Prostate gland (tissue), 2 donors: ENCODE measurements around the gene OSBPL3. TPM values are rescaled to one million over a fixed set of nuclear protein-coding genes. Genes with fewer than 3 reads are reported as not detected.

ENCODE experiments used
- DNase-seq: peaks from one replicate; pipeline ENCODE4 v3.0.0-alpha.2; 2019; ENCODE audit warnings: low spot score
- H3K27ac ChIP-seq, 2 donors: fragments of 200-600 bp; sonication (generic); 2 replicates each; pipeline ENCODE4 v1.5.1; 2017 to 2019
- H3K27me3 ChIP-seq: fragments of 200-600 bp; sonication (generic); replicated peaks from 2 replicates; pipeline ENCODE4 v1.5.1; 2019; ENCODE audit not compliant: insufficient read depth
- H3K36me3 ChIP-seq, 2 donors: fragments of 200-600 bp; sonication (generic); 1 replicate in 1 of 2; 2 replicates in 1 of 2; pipeline versions ENCODE4 v1.5.1 to v1.8.1; 2017 to 2019
- H3K4me1 ChIP-seq: fragments of 200-600 bp; sonication (generic); replicated peaks from 2 replicates; pipeline ENCODE4 v1.5.1; 2019
- H3K4me3 ChIP-seq, 2 donors: fragments of 200-600 bp; sonication (generic); 2 replicates each; pipeline ENCODE4 v1.5.1; 2017 to 2019
- H3K9me3 ChIP-seq: fragments of 200-600 bp; sonication (generic); 2 replicates; pipeline ENCODE4 v1.5.1; 2017
- CTCF ChIP-seq, 4 experiments: fragments of 200-600 bp in 2 of 4; fragments of 450-650 bp in 2 of 4; sonication (generic) in 2 of 4; IDR thresholded peaks; 1 replicate in 3 of 4; 2 replicates in 1 of 4; pipeline ENCODE4 v1.5.1; 2016 to 2019; ENCODE audit warnings: antibody characterized with exemption in 4 of 4, mild to moderate bottlenecking in 2 of 4, moderate library complexity in 2 of 4
- POLR2A ChIP-seq: fragments of 450-650 bp; IDR thresholded peaks from one replicate; pipeline ENCODE4 v1.6.1; 2016; ENCODE audit warnings: antibody characterized with exemption, mild to moderate bottlenecking
- POLR2AphosphoS5 ChIP-seq: sonication (generic); formaldehyde crosslinking; IDR thresholded peaks from one replicate; pipeline ENCODE4 v1.6.1; 2017; ENCODE audit warnings: antibody characterized with exemption
- WGBS: methylation state at CpG from one replicate; pipeline ENCODE4 v1.1.5; 2018; 5-methylcytosine and 5-hydroxymethylcytosine counted together
- intact Hi-C: fragments of 100-400 bp; cut with DNase I; formaldehyde crosslinking; loops from one replicate; pipeline ENCODE4 v1.14.2; 2022
- total RNA-seq, 2 donors: library from RNA; depleted of rRNA; stranded (reverse); fragments of >200 nt; gene quantifications; one replicate each; pipeline ENCODE4 v1.1.0, GENCODE V29; 2016

OSBPL3 gene
- total RNA-seq, 2 donors from 2014 or later: 3.1 to 6.3 TPM

GRCh38 chr7:24926623-24927524 is 53.1 kb downstream of the OSBPL3 start:
- intact Hi-C loops: no loop called here
- no peak for DNase-seq
- Histone ChIP-seq H3K4me3 (no peak overlapping the region), H3K27me3 (no peaks in the 10 kb centered on the region), H3K9me3 (no peaks in the 10 kb centered on the region), H3K36me3 (no peaks in the 10 kb centered on the region), H3K27ac (no peak overlapping the region), H3K4me1 (no peaks in the 10 kb centered on the region)
- WGBS: 48% methylated on average over 5 of the region's 5 CpGs
- TF ChIP-seq POLR2AphosphoS5 (no peak), POLR2A (no peak), CTCF (IDR thresholded peaks at IDR 0.05) (no peak)

- Histone ChIP-seq H3K4me3 (no peak overlapping the region), H3K4me1 (no peaks in the 10 kb centered on the region), H3K9me3 (no peaks in the 10 kb centered on the region), H3K27ac (no peak overlapping the region), H3K27me3 (no peaks in the 10 kb centered on the region), H3K36me3 (no peaks in the 10 kb centered on the region)
- DNase-seq: no peak
- intact Hi-C loops: no loop called here
- peak; percentile 21 for TF ChIP-seq POLR2AphosphoS5
- TF ChIP-seq CTCF (IDR thresholded peaks at IDR 0.05): no peak
- 67% methylated on average over 7 of the region's 7 CpGs for WGBS
Measured at GRCh38 chr7:24924375-24924774, 55.6 kb downstream of the OSBPL3 start.

GRCh38 chr7:24923172-24923865 is 56.7 kb downstream of the OSBPL3 start:
- Histone ChIP-seq H3K4me1 (no peaks in the 10 kb centered on the region), H3K27ac (no peak overlapping the region)
- 92% methylated on average over 9 of the region's 9 CpGs for WGBS

GRCh38 chr7:24922099-24922773 is 57.7 kb downstream of the OSBPL3 start:
- Histone ChIP-seq H3K27ac (no peak overlapping the region), H3K36me3 (no peaks in the 10 kb centered on the region), H3K27me3 (no peaks in the 10 kb centered on the region), H3K4me1 (no peaks in the 10 kb centered on the region), H3K9me3 (no peaks in the 10 kb centered on the region), H3K4me3 (no peak overlapping the region)
- TF ChIP-seq CTCF (IDR thresholded peaks at IDR 0.05) (no peak), POLR2A (no peak), POLR2AphosphoS5 (no peak)
- intact Hi-C loops: no loop called here
- WGBS: 82% methylated on average over 5 of the region's 5 CpGs
- DNase-seq: no peak

More at GRCh38 chr7:24923172-24923865, 56.7 kb downstream of the OSBPL3 start:
- intact Hi-C loops: no loop called here
- no peak overlapping the region for H3K4me3 ChIP-seq
- H3K36me3 ChIP-seq: no peaks in the 10 kb centered on the region
- no peaks in the 10 kb centered on the region for H3K9me3 ChIP-seq
- H3K27me3 ChIP-seq: no peaks in the 10 kb centered on the region
- TF ChIP-seq POLR2A: no peak
- no peak for TF ChIP-seq POLR2AphosphoS5
- no peak for TF ChIP-seq CTCF (IDR thresholded peaks at IDR 0.05)
- DNase-seq: no peak
